K562 treated with DMSO at 1 percent for 24 hours (cell line): ENCODE results near the gene CCDC179. TPM values are rescaled to one million over a fixed set of nuclear protein-coding genes. Genes with fewer than 3 reads are reported as not detected.

Experiments used
- total RNA-seq: library from RNA; unstranded; fragments of 300-600 nt; gene quantifications from 2 replicates; pipeline ENCODE4 v1.2.3, GENCODE V29; 2022; ENCODE audit warnings: low read depth; ENCODE audit not compliant: insufficient read depth

The CCDC179 gene
- not detected in 2 replicates for total RNA-seq

DNA sequence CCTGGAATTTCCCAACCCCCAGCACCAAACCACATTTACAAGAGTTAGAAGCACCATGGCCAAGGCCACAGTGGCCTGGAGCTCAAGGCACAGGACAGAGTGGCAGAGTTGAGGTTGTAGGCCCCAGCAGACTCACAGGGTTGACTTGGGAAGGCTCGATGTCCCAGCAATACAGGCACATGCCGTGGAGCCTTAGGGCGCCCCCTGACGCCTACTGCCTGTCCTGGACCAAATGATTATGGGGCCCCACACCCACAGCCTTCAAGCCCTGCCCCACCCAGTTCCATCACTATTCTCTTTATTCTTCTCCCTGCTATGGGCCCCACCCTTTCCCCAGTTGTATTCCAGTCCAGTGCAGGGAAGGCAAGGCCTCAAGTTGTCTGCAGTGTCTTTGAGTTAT, at the start of gene CCDC179:
Gene CCDC179, minus strand, starts transcription at position 234 of the 400 bp plus-strand sequence. Its CDS starts 53 bp downstream, at position 181.

DNA sequence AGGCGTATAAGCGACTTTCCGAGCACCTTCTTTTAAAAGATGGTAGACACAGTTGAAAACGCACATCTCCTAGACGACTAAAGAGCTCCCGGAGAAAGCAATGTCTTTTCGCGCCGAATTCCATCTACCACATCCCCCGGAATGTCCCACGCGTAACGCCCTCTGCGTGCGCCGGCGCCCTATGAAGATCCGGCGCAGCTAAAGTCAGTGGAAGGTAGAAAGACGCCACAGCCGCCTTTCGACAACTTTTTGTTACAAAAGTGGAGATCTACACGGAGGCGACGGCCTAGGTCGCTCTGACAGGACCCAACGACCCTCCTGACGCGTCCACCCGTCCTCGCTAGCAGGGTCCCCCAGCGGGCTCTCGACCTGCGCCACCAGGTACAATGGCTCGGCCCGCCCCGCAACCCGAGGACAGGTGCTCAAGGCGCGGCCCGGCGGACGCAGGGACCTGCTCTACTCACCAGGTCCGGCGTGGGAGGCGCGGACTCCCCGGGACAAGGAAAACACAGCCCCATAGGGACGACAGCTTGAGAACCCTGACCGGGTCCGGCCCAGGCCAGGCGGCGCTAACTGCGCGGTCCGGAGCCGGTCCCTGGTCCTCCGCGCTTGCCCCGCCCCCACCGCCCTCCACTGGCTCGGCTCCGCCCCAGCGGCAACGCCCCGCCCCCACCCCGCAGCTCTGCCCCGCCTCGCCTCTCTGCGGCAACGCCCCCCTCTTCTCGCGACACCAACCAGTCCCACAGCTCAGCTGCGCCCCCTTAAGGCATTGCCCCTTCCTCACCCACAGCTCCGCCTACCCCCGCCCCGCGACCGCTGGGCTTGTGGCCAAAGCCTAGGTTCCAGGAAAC, 30.8 kb downstream of the CCDC179 start, which contains the start of gene SVIP:
Gene SVIP, minus strand, starts transcription at position 571 of the 851 bp plus-strand sequence. Its CDS starts 53 bp downstream, at position 518.

Other genes starting within 250 kb of the CCDC179 start
- 9.7 and 10.6 TPM in 2 replicates for gene FANCF, start 234.7 kb downstream of the CCDC179 start, total RNA-seq
- gene GAS2, start 193.9 kb downstream of the CCDC179 start, total RNA-seq: 2.4 TPM in 2 replicates
- 21.1 and 38.6 TPM in 2 replicates for gene SVIP, start 30.7 kb downstream of the CCDC179 start, total RNA-seq